ENCODE results near the gene CGRRF1.

Gene CGRRF1

DNA sequence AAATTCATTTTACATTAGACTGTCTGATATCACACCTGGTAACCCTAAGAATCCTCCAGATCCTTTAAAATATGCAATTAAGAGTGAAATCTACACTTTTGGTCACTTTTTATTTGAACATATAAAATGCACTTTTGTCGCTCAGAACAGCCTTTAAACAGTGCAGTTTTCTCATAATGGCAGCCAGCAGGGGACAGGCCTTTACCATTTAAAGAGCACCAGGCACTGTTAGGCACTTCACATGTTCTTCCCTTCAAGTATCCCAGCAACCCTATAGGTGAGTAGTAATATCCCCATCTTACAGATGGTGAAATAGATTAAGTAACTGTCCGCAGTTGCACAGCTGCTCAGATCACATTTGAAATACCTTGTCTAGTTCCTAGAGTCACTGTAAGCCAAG is 45.9 kb downstream of the CGRRF1 start:
- TF ChIP-seq, protein P1, sequence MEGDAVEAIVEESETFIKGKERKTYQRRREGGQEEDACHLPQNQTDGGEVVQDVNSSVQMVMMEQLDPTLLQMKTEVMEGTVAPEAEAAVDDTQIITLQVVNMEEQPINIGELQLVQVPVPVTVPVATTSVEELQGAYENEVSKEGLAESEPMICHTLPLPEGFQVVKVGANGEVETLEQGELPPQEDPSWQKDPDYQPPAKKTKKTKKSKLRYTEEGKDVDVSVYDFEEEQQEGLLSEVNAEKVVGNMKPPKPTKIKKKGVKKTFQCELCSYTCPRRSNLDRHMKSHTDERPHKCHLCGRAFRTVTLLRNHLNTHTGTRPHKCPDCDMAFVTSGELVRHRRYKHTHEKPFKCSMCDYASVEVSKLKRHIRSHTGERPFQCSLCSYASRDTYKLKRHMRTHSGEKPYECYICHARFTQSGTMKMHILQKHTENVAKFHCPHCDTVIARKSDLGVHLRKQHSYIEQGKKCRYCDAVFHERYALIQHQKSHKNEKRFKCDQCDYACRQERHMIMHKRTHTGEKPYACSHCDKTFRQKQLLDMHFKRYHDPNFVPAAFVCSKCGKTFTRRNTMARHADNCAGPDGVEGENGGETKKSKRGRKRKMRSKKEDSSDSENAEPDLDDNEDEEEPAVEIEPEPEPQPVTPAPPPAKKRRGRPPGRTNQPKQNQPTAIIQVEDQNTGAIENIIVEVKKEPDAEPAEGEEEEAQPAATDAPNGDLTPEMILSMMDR (IDR thresholded peaks at IDR 0.05), result no peak
- Histone ChIP-seq H3K27ac (no peak overlapping the region), H3K4me3 (no peak overlapping the region)
- DNase-seq (ENCODE audit: low spot score), result no peak

DNA sequence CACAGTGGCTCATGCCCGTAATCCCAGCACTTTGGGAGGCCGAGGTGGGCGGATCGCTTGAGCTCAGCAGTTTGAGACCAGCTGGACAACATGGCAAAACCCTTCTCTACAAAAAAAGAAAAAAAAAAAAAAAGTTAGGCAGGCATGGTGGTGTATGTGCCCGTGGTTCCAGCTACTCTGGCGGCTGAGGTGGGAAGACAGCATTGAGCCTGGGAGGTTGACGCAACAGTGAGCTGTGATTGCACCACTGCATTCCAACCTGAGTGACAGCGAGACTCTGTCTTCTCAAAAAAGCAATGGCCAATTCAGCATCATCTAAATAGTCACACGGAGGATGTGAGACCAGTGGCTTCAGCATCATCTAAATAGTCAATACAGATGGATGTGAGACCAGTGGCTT is 46.8 kb downstream of the CGRRF1 start:
- TF ChIP-seq, protein P1 (IDR thresholded peaks at IDR 0.05), result no peak

DNA sequence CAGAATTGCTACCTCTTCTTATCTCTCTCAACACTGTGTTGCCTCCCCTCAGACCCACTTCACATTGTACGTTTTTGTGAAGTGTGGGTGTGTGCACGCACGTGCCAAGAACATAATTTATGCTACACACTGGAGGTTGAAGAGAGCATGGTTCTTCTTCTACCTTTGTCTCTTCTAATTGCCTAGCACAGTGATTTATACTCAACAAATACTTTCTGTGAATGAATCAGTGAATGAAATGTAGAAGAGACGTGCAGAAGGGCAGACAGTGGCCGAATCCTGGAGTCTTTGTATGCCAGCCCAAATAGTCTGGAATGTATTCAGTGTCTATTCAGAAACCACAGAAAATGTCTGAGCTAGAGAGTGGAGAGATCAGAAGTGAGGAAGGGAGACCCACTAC is 52.6 kb downstream of the CGRRF1 start:
- DNase-seq (ENCODE audit: low spot score), result no peak
- no peak overlapping the region for H3K4me3 ChIP-seq
- TF ChIP-seq, protein P1 (IDR thresholded peaks at IDR 0.05), result no peak

More for the DNA sequence above, 46.8 kb downstream of the CGRRF1 start:
- H3K4me3 ChIP-seq, result no peak overlapping the region
- DNase-seq (ENCODE audit: low spot score), result no peak
- H3K27ac ChIP-seq, result no peak overlapping the region

DNA sequence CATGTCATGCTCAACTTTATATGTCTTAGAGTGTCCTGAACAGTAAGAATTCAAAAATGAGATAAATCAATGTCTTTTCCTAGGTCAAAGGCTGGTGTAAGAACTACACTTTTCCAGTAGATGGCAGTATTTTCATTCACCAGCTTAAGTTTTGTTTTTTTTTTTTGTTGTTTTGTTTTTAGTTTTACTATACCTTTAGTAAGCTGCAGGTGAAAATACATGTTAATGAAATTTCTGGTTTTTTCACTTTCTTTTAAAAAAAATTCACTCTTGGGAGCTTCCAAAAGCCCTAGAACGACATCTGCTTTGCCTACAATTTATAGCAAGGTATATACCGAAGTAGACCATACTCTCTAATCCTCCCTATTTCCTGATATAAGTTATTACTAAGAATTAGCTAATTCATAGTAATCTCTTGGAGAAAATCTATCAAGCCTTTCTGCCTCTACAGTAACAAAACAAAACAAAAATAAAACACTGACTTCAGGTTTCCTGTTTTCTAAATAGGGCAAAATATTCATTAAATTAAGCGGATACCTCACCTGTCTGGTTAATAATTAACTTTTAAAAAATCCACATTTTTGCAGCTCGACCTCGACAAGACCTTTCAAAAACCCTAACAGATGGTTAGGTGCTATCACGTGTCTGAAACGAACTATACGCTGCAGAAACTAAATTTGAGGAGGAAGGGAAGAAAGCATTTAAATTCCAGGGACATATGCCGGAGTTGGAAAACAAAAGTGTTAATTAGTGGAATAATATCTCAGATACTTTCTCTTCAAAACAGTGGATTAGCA is 54.6 kb downstream of the CGRRF1 start:
- H3K4me3 ChIP-seq, result peak overlapping the region; percentile 91
- TF ChIP-seq, protein P1 (IDR thresholded peaks at IDR 0.05), result peak; percentile 64
- H3K27ac ChIP-seq, result peak overlapping the region; percentile 98
- DNase-seq (ENCODE audit: low spot score), result no peak

More for the DNA sequence above, 52.6 kb downstream of the CGRRF1 start:
- H3K27ac ChIP-seq, result no peak overlapping the region

DNA sequence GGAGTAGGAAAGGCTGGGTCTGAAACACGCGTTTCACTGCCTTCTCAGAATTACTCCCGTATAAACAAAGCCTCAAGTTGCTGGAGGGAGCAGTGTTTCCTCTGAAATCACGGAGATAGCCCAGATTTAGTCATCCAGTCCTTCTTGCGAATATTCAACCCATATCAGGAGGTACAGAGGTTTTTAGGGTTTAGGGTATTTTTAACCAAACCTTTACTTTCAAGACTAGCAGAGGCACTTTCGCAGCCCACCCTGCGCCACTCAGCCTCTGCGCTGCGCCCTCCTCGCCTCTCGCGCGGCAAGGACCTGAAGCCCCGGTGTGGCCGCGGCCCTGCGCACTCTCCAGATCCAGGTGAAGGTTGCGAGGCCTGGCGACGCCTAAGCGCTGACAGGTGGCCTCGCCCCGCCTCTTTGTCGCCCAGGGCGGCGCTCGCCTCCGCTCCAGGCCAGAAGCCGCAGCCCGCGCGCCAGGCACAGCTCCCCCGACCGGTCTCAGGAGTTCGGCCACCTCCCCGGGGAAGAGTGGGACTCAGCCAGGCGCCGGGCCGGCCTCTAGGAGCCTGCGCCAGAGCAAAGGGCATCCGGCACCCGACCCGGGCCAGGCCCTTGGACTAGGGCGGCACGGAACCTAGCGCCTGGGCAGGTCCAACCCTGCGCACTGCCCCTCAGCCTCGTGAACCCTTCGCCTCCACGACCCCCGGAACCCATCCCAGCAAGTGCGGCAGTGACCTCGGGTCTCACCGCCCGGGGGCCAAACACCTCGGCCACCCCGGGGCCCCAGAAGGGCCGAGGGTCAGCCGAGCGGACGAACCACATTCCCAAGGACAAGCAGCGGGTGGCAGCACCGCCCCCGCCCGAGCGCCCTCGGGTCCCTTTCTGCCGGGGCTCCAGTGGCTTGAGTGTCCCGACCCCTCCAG is 55.4 kb downstream of the CGRRF1 start:
- peak; percentile 88 for DNase-seq (ENCODE audit: low spot score)
- Histone ChIP-seq H3K27ac (peak overlapping the region; percentile 98), H3K4me3 (peak overlapping the region; percentile 91)
- TF ChIP-seq, protein P1 (IDR thresholded peaks at IDR 0.05), result no peak

DNA sequence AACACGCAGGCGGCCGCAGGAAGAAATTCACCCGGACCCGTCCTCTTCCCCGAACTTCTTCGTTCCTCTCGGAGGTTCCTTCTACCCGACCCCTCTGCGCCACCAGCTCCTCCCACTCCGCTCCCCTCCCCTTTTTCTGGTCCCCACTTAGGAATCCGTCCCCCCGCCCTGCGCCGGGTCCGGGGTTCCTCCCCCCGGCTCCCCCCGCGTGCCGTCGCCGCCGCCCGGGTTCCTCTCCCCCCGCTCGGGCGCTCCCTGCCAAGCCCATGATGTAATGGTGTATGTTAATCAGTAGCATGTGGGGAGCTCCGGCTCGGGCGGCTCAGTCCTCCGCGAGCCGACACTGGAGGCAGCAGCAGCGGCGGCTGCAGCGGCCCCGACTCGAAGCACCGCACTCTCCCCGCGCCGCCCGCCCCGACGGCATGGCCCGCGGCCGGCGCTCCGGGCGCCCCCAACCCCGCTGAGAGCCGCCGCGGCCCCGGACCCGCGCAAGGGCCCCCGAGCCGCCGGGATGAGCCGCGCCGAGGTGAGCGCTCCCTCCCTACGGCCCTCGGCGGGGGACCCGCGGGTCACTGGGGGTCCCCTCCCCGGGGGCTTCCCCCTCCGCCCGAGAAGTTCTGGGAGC is 56.2 kb downstream of the CGRRF1 start:
- peak; percentile 97 for DNase-seq (ENCODE audit: low spot score)
- peak overlapping the region; percentile 91 for H3K4me3 ChIP-seq
- peak overlapping the region; percentile 98 for H3K27ac ChIP-seq
- TF ChIP-seq, protein P1 (IDR thresholded peaks at IDR 0.05), result no peak
